Glutamatergic neuron (in vitro differentiated cells): Measurements from ENCODE around the gene LRRC3. TPM values are rescaled to one million over a fixed set of nuclear protein-coding genes. Genes with fewer than 3 reads are reported as not detected.
"Not testable (repeated sequence)": the region's sequence is repeated elsewhere in the genome, so short reads cannot be mapped to it uniquely, and the experiment has no call there.

Source experiments
- DNase-seq: peaks from one replicate; pipeline ENCODE4 v3.0.0; 2022
- H3K27ac Mint-ChIP-seq: one replicate; pipeline ENCODE4 v1.8.0; 2020; ENCODE audit warnings: mild to moderate bottlenecking, mixed read lengths, inconsistent platforms; ENCODE audit not compliant: unreplicated experiment
- H3K27me3 Mint-ChIP-seq: one replicate; pipeline ENCODE4 v1.8.0; 2020; ENCODE audit warnings: mild to moderate bottlenecking, moderate library complexity, mixed read lengths, inconsistent platforms; ENCODE audit not compliant: unreplicated experiment
- H3K36me3 Mint-ChIP-seq: one replicate; pipeline ENCODE4 v1.8.0; 2020; ENCODE audit warnings: mild to moderate bottlenecking, mixed read lengths, inconsistent platforms; ENCODE audit not compliant: unreplicated experiment
- H3K4me1 Mint-ChIP-seq: one replicate; pipeline ENCODE4 v1.8.0; 2020; ENCODE audit warnings: mild to moderate bottlenecking, low read depth, mixed read lengths, inconsistent platforms; ENCODE audit not compliant: unreplicated experiment
- H3K4me3 Mint-ChIP-seq: one replicate; pipeline ENCODE4 v1.8.0; 2020; ENCODE audit warnings: mild to moderate bottlenecking, mixed read lengths, inconsistent platforms; ENCODE audit not compliant: unreplicated experiment
- H3K9me3 Mint-ChIP-seq: one replicate; pipeline ENCODE4 v1.8.0; 2020; ENCODE audit warnings: mild to moderate bottlenecking, moderate library complexity, mixed read lengths, inconsistent platforms; ENCODE audit not compliant: unreplicated experiment
- total RNA-seq: library from RNA; stranded (reverse); fragmentation: NEBNext Ultra II Directional; extraction: Animal tissue kit (Norgen Biotek cat#: 25700); gene quantifications from one replicate; pipeline ENCODE4 v1.2.1, GENCODE V29; 2021; ENCODE audit not compliant: unreplicated experiment
- TF ChIP-seq, protein P1 (sequence below): fragments of 200-600 bp; sonication (generic); IDR thresholded peaks from one replicate; pipeline ENCODE4 v1.5.0; 2021; ENCODE audit not compliant: partially characterized antibody, unreplicated experiment

Gene LRRC3
- total RNA-seq, 1 donor from 2014 or later = 5.8 TPM

DNA sequence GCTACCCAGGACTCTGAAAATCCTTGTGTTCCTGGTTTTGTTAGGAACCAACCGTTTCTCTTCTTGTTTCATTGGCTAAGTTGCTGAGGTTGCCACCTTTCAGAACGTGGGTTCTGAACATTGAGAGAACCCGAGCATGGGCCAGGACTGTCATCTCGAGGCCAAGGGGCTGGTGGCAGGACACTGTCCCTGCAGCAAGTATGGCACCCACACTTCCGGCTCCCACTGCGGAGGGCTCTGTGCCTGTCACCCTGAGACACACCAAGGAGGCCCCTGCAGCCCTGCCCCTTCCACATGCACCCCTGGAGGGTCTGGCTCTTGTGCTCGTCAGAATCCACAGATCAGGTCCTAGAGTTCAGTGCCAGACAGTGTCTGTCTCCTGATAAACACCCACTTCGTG is 39.1 kb upstream of the LRRC3 start:
- Mint-ChIP-seq H3K27ac (no peak overlapping the region), H3K36me3 (peaks cover 8% of the 10 kb centered on the region), H3K4me3 (no peak overlapping the region), H3K9me3 (peaks cover 7% of the 10 kb centered on the region), H3K4me1 (peaks cover 3% of the 10 kb centered on the region), H3K27me3 (peaks cover 8% of the 10 kb centered on the region)
- DNase-seq = no peak
- TF ChIP-seq, protein P1, sequence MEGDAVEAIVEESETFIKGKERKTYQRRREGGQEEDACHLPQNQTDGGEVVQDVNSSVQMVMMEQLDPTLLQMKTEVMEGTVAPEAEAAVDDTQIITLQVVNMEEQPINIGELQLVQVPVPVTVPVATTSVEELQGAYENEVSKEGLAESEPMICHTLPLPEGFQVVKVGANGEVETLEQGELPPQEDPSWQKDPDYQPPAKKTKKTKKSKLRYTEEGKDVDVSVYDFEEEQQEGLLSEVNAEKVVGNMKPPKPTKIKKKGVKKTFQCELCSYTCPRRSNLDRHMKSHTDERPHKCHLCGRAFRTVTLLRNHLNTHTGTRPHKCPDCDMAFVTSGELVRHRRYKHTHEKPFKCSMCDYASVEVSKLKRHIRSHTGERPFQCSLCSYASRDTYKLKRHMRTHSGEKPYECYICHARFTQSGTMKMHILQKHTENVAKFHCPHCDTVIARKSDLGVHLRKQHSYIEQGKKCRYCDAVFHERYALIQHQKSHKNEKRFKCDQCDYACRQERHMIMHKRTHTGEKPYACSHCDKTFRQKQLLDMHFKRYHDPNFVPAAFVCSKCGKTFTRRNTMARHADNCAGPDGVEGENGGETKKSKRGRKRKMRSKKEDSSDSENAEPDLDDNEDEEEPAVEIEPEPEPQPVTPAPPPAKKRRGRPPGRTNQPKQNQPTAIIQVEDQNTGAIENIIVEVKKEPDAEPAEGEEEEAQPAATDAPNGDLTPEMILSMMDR = no peak

DNA sequence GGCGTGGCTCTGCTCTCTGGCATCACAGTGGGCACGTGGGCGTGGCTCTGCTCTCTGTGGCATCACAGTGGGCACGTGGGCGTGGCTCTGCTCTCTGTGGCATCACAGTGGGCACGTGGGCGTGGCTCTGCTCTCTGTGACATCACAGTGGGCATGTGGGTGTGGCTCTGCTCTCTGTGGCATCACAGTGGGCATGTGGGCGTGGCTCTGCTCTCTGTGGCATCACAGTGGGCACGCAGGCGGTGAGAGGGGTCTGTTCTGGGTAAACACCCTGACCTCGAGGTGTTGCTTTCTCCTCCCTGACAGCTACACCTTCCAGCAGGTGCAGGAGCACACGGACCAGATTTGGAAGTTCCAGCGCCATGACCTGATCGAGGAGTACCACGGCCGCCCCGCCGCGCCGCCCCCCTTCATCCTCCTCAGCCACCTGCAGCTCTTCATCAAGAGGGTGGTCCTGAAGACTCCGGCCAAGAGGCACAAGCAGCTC is 37.6 kb upstream of the LRRC3 start:
- H3K9me3 Mint-ChIP-seq, H3K4me3 Mint-ChIP-seq, H3K4me1 Mint-ChIP-seq, H3K27ac Mint-ChIP-seq, H3K27me3 Mint-ChIP-seq, H3K36me3 Mint-ChIP-seq, DNase-seq: not testable (repeated sequence)

- Mint-ChIP-seq H3K36me3 (peaks cover 8% of the 10 kb centered on the region), H3K4me1 (peaks cover 6% of the 10 kb centered on the region), H3K27me3 (peaks cover 8% of the 10 kb centered on the region), H3K4me3 (no peak overlapping the region), H3K27ac (no peak overlapping the region), H3K9me3 (peaks cover 5% of the 10 kb centered on the region)
- TF ChIP-seq, protein P1 = no peak
- no peak for DNase-seq
Measured at GRCh38 chr21:44418108-44418875, 37.0 kb upstream of the LRRC3 start.

DNA sequence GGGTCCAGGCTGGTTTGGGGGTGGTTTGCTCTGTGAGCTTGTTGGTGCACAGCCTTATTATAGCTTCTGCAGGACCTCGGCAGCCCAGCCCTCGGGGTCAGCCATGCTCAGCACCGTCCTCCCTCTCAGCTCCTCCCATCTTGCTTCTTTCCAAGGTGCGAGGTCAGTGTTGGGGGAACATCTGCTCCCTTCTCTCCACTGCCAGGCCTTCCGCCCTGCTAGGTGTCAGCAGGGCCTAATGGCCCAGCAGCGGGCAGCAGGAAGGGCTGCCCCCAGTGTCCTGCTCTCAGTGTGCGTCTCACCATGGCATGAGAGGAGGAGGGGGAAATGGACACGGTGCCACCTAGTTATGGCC is 36.5 kb upstream of the LRRC3 start:
- no peak overlapping the region for H3K4me3 Mint-ChIP-seq
- peaks cover 7% of the 10 kb centered on the region for H3K4me1 Mint-ChIP-seq
- H3K36me3 Mint-ChIP-seq = peaks cover 8% of the 10 kb centered on the region
- TF ChIP-seq, protein P1 = no peak
- H3K27me3 Mint-ChIP-seq = peaks cover 8% of the 10 kb centered on the region
- DNase-seq = no peak
- no peak overlapping the region for H3K27ac Mint-ChIP-seq
- peaks cover 5% of the 10 kb centered on the region for H3K9me3 Mint-ChIP-seq

DNA sequence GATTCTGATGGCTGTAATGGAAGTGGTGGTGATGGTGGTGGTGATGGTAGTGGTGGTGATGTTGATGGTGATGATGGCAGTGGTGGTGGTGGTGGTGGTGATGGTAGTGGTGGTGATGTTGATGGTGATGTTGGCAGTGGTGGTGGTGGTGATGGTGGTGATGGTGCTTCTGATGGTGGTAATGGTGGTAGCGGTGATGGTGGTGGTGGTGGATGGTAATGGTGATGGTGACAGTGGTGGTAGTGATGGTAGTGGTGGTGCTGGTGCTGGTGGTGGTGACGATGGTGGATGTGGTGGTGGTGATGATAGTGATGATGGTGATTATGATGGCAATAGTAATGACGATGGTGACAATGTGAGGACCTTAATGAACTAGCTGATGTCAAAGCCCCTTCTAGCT is 35.6 kb upstream of the LRRC3 start:
- peak overlapping the region; percentile 11 for H3K27ac Mint-ChIP-seq
- TF ChIP-seq, protein P1 = no peak
- H3K9me3 Mint-ChIP-seq = peaks cover 5% of the 10 kb centered on the region
- H3K4me3 Mint-ChIP-seq = no peak overlapping the region
- H3K27me3 Mint-ChIP-seq = peaks cover 6% of the 10 kb centered on the region
- DNase-seq = no peak
- H3K4me1 Mint-ChIP-seq = peaks cover 7% of the 10 kb centered on the region
- peaks cover 8% of the 10 kb centered on the region for H3K36me3 Mint-ChIP-seq
